Measurements from ENCODE around the gene SPAG17.

- no peak for TF ChIP-seq CTCF (IDR thresholded peaks at IDR 0.05)
- no peak for TF ChIP-seq POLR2A (IDR thresholded peaks at IDR 0.05)
Measured at GRCh38 chr1:118113261-118113660, 71.8 kb downstream of the SPAG17 start.

Measured in Peyer's patch (tissue), 4 donors.